Measurements from ENCODE around the gene HPCAL1. TPM values are rescaled to one million over a fixed set of nuclear protein-coding genes. Genes with fewer than 3 reads are reported as not detected.

The HPCAL1 gene
- total and polyA plus RNA-seq, 10 of the 15 experiments (the other 5 are each of a cell fraction or from before 2014, with no cell fraction given), result 0.40 to 12.8 (median 7.9) TPM

GRCh38 chr2:10381997-10382353 lies 79.3 kb downstream of the HPCAL1 start:
- Histone ChIP-seq H3K9ac (ENCODE audit: control insufficient read depth, insufficient read depth, low read length) (no peak overlapping the region), H3K36me3 (ENCODE audit: control insufficient read depth in 2 of 2, insufficient read depth in 2 of 2, low read length in 1 of 2) (no peaks in the 10 kb centered on the region), H3K4me2 (ENCODE audit: control insufficient read depth, insufficient read depth) (peak overlapping the region; percentile 90), H3K9me3 (replicated peaks; ENCODE audit: control insufficient read depth, insufficient read depth, low read length) (no peaks in the 10 kb centered on the region), H3K79me2 (ENCODE audit: control insufficient read depth, insufficient read depth, low read length) (no peaks in the 10 kb centered on the region), H4K20me1 (ENCODE audit: control insufficient read depth, insufficient read depth) (no peaks in the 10 kb centered on the region), H3K27ac (ENCODE audit: control insufficient read depth, insufficient read depth) (no peak overlapping the region), H3K27me3 (replicated peaks in 1 of 2; ENCODE audit: control insufficient read depth in 2 of 2, insufficient read depth in 2 of 2, low read length in 1 of 2) (no peaks in the 10 kb centered on the region), H3K4me1 (ENCODE audit: control insufficient read depth, insufficient read depth, low read length) (peaks cover 34% of the 10 kb centered on the region), H2AFZ (ENCODE audit: control insufficient read depth, low read depth, low read length) (no peak overlapping the region), H3K4me3 (no peak overlapping the region)
- WGBS (ENCODE audit: insufficient coverage, insufficient replicate concordance, low lambda C conversion rate, missing lambda C conversion rate), result 54% methylated on average over 3 of the region's 3 CpGs
- DNase-seq (ENCODE audit: low read depth, low spot score) (no peak), FAIRE-seq (no peak), ATAC-seq (no peak)
- CTCF ChIA-PET, result interaction anchor here (0.6 to 3.3 kb wide), 7 partner anchors 25 to 80 kb away, joined by 4 to 41 read pairs (median 8); partner anchors contain the start of gene HPCAL1
- no peak for TF ChIP-seq SP1 (IDR thresholded peaks at IDR 0.05; ENCODE audit: low read depth, low read length)
- TF ChIP-seq NFYA (IDR thresholded peaks at IDR 0.05; ENCODE audit: borderline replicate concordance, low read depth, low read length), result no peak
- TF ChIP-seq NFIC (IDR thresholded peaks at IDR 0.05; ENCODE audit: low read depth, low read length), result no peak
- no peak for TF ChIP-seq STAT3 (IDR thresholded peaks at IDR 0.05; ENCODE audit: low read depth, low read length)
- TF ChIP-seq EP300 (IDR thresholded peaks at IDR 0.05; ENCODE audit: borderline replicate concordance in 1 of 2, control insufficient read depth in 1 of 2, low read depth in 2 of 2, low read length in 2 of 2), result no peak
- TF ChIP-seq TCF3 (IDR thresholded peaks at IDR 0.05; ENCODE audit: borderline replicate concordance, insufficient read depth, low read depth, low read length), result no peak
- no peak for TF ChIP-seq CHD4 (IDR thresholded peaks at IDR 0.05)
- no peak for TF ChIP-seq CBX3 (IDR thresholded peaks at IDR 0.05; ENCODE audit: borderline replicate concordance, low read depth)
- no peak for TF ChIP-seq JUNB (IDR thresholded peaks at IDR 0.05)
- no peak for TF ChIP-seq CEBPB (IDR thresholded peaks at IDR 0.05; ENCODE audit: borderline replicate concordance in 1 of 2, low read depth in 2 of 2, low read length in 2 of 2)
- no peak for TF ChIP-seq REST (IDR thresholded peaks at IDR 0.05; ENCODE audit: low read depth, low read length)
- no peak for TF ChIP-seq ETV6 (conservative IDR thresholded peaks at IDR 0.05 in 1 of 2, IDR thresholded peaks at IDR 0.05 in 1 of 2; ENCODE audit: borderline replicate concordance in 1 of 2, low read depth in 1 of 2)
- TF ChIP-seq TARDBP (IDR thresholded peaks at IDR 0.05; ENCODE audit: borderline replicate concordance), result no peak
- TF ChIP-seq IRF3 (IDR thresholded peaks at IDR 0.05), result no peak
- no peak for TF ChIP-seq CREB1 (IDR thresholded peaks at IDR 0.05; ENCODE audit: low read depth)
- TF ChIP-seq CREM (IDR thresholded peaks at IDR 0.05; ENCODE audit: low read depth), result no peak
- no peak for TF ChIP-seq SRF (IDR thresholded peaks at IDR 0.05; ENCODE audit: low read depth in 2 of 2, low read length in 2 of 2)
- no peak for TF ChIP-seq MEF2A (IDR thresholded peaks at IDR 0.05; ENCODE audit: insufficient read depth, low read depth, low read length)
- no peak for TF ChIP-seq SUZ12 (IDR thresholded peaks at IDR 0.05; ENCODE audit: unreplicated experiment)
- SMC1A ChIA-PET (ENCODE audit: uncharacterized antibody, unreplicated experiment), result interaction anchor here (0.7 to 6.9 kb wide), 4 partner anchors 20 to 398 kb away, joined by 3 to 112 read pairs (median 4); no protein-coding TSS in a partner anchor
- BruUV-seq (replicated peaks), result no TSS peak
- in situ Hi-C loops (cut with MboI), result no loop called here
- POLR2A ChIA-PET, result interaction anchor here (0.6 to 7.1 kb wide), 5 partner anchors 11 to 263 kb away, joined by 3 to 77 read pairs (median 5); no protein-coding TSS in a partner anchor
- intact Hi-C loops (cut with micrococcal nuclease; ENCODE audit: unreplicated experiment), result loop anchor here (2.0 kb wide), 1 partner anchor 27 kb away; no protein-coding TSS in a partner anchor
- RAD21 ChIA-PET (ENCODE audit: unreplicated experiment), result interaction anchor here (0.6 to 6.7 kb wide), 12 partner anchors 21 to 359 kb away, joined by 3 to 129 read pairs (median 5); partner anchors contain the start of genes HPCAL1 and ODC1
